Measurements from ENCODE around the gene ZFYVE27.

DNA sequence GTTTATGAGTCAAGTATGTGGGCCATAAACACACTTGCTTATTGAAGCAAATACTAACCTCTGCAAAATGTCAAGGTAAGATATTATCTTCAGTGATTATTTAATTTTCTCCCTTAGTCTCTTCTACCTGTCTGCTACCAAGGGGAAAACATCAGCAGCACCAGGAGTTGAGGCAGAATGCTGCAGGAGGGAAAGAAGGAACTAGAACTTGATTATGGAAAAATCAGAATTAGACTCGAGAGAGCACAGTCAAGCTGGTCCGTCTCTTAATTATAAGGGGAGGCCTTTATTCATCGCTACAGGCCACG is 4.9 kb upstream of the ZFYVE27 start:
- TF ChIP-seq, protein P1, sequence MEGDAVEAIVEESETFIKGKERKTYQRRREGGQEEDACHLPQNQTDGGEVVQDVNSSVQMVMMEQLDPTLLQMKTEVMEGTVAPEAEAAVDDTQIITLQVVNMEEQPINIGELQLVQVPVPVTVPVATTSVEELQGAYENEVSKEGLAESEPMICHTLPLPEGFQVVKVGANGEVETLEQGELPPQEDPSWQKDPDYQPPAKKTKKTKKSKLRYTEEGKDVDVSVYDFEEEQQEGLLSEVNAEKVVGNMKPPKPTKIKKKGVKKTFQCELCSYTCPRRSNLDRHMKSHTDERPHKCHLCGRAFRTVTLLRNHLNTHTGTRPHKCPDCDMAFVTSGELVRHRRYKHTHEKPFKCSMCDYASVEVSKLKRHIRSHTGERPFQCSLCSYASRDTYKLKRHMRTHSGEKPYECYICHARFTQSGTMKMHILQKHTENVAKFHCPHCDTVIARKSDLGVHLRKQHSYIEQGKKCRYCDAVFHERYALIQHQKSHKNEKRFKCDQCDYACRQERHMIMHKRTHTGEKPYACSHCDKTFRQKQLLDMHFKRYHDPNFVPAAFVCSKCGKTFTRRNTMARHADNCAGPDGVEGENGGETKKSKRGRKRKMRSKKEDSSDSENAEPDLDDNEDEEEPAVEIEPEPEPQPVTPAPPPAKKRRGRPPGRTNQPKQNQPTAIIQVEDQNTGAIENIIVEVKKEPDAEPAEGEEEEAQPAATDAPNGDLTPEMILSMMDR (conservative IDR thresholded peaks at IDR 0.05 in 1 of 2, IDR thresholded peaks at IDR 0.05 in 1 of 2; ENCODE audit: extremely low read depth in 1 of 2, insufficient read depth in 1 of 2, low read depth in 1 of 2, low read length in 2 of 2), result no peak
- TF ChIP-seq EZH2 (IDR thresholded peaks at IDR 0.05; ENCODE audit: borderline replicate concordance, low read length), result no peak
